ENCODE measurements around the gene LGR6.

GRCh38 chr1:202283991-202284390 lies 90.4 kb downstream of the LGR6 start:
- TF ChIP-seq CTCF (IDR thresholded peaks at IDR 0.05; ENCODE audit: low read length) = no peak
- TF ChIP-seq EZH2phosphoT487 (IDR thresholded peaks at IDR 0.05; ENCODE audit: low read length) = no peak

All from MM.1S (cell line).